Stimulated activated CD8-positive, alpha-beta memory T cell treated with anti-CD3 and anti-CD28 coated beads, Interleukin-12 subunit alpha, Interleukin-12 subunit beta, amount 100 ng/mL, for 24 hours (primary cell): ENCODE data around the gene CDK19.
"Not testable (repeated sequence)": the region's sequence is repeated elsewhere in the genome, so short reads cannot be mapped to it uniquely, and the experiment has no call there.

Source experiments
- DNase-seq: peaks from one replicate; pipeline ENCODE4 v3.0.0-alpha.2; 2020; ENCODE audit errors: extremely low read depth

Gene CDK19

DNA sequence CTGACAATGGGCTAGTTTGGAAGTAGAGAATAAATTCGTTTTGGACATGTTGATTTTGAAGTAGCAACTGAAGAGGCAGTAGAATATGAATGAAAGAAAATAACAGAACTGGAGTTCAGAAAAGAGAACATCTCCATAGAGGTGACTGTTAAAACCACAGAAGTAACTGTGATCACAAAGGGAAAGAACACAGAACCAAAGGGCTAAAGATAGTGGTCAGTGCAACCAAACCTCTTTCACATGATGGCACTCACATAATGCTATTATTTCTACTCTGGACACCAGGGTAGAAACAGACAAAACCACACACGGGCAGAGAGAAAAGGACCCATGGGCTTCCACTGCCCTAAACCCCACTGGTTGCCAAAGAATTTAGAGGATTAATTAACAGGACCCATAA is 58.5 kb downstream of the CDK19 start:
- DNase-seq, result no peak

DNA sequence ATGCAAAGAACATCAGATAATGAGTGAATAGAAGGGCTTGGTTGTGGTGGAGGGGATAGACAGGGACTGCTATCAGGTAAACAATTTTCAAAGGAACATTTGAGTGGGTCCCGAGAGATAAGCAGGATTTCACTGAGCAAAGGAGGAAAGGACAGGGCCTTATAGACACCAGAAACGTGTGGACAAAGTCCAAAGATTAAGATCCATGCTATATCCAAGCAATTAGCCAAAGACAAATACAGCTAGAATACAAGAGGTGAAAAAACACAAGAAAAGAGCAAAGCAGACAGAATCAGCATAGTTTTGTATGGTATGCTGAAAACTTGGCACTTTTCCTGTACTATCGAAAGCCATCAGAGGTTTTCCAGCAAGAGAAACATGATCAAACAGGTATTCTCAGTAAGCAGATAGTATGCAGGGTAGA is 59.8 kb downstream of the CDK19 start:
- no peak for DNase-seq

DNA sequence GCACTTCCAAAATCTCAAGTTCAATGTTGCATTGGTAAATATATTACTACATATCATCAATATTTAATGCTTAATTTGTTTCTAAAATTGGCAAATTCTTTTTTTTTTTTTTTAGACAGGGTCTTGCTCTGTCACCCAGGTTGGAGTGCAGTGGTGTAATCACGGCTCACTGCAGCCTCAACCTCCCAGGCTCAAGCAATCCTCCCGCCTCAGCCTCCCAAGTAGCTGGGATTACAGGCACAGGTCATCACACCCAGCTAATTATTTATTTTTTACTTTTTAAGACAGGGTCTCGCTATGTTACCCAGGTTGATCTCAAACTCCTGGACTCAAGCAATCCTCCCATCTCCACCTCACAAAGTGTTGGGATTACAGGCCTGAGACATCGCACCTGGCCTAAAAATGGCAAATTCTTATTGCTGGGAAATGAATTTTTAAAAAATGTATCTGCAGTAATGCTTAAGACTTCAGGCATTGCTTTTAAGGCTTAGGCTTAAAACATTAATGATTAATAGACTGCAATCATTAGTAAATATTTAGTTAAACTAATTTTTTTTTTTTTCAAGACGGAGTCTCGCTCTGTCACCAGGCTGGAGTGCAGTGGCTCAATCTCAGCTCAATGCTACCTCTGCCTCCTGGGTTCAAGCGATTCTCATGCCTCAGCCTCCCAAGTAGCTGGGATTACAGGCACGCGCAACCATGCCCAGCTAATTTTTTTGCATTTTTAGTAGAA is 61.2 kb downstream of the CDK19 start:
- DNase-seq, result not testable (repeated sequence)

DNA sequence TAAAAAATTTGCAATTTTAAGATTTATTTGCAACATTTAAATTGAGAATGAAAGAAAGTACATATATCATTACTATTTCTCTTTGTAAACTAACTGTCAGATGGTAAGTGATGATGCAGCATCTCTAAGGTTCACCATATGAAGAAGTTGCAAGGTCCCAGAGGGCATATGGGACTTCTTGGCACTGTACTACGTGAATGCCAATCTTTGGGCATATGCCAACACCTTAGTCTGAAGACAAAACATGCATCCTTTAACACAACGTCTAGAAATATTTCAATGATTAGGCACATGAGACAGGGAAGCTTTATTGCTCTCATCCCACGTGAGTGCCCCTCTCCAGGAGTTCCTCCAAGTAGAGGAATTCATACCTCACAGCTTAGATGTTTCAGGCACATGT is 66.8 kb downstream of the CDK19 start:
- DNase-seq, result no peak

DNA sequence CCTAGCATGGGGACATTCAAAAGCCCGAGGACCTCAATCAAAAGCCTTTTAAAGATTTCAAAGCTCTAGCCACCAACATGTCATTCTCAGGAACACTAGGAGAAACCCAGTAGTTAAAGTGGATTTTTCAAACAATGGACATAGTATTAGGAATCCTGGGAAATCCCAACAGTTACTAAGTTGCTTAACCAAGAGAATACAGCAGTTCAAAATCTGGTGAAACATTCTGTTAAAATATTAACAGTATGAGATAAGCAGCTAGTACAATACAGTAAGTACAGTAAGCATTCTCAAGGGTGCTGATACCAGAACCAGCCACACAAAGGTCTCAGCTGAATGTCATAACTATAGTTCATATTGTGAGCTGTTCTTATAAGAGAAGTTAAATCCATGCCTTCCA is 68.6 kb downstream of the CDK19 start:
- no peak for DNase-seq

DNA sequence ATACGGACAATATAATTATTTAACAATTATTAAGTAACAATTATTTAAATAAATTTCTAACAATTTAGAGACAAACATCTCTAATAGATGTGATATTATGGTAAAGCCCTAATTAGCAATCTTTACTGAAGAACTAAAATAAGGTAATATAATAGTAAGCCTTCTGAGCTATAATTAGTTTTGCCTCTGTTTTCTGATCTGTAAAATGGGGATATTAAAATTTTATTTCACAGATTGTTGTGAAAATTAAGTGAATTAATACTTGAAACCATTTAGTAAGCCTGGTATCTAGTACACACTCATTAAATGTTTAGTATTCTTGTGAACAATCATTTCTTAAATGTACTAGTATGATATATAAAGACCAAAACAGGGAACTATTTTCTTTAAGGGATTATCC is 70.3 kb downstream of the CDK19 start:
- no peak for DNase-seq

DNA sequence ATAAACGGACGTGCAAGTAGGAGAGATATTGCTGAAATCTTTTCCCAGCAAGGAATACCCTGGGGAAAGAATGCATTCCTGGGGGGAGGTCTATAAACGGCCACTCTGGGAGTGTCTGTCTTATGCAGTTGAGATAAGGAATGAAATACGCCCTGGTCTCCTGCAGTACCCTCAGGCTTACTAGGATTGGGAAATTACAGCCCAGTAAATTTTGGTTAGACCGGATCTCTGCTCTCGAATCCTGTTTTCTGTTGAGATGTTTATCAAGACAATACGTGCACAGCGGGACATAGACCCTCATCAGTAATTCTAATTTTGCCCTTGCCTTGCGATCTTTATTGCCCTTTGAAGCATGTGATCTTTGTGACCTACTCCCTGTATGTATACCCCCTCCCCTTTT is 72.7 kb downstream of the CDK19 start:
- DNase-seq, result not testable (repeated sequence)

DNA sequence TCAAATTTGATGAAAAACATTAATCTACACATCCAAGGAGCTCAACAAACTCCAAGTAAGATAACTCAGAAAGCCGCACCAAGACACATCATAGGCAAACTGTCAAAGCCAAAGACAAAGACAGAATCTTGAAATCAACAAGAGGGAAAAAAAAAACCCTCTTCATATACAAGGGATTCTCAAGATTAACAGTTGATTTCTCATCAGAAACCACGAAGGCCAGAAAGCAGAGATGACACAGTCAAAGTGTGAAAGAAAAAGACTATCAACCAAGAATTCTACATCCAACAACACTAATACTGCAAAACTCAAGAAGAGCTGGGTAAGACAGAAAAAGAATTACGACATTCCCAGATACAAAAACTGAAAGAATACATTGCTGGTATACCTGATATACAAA is 73.8 kb downstream of the CDK19 start:
- no peak for DNase-seq

DNA sequence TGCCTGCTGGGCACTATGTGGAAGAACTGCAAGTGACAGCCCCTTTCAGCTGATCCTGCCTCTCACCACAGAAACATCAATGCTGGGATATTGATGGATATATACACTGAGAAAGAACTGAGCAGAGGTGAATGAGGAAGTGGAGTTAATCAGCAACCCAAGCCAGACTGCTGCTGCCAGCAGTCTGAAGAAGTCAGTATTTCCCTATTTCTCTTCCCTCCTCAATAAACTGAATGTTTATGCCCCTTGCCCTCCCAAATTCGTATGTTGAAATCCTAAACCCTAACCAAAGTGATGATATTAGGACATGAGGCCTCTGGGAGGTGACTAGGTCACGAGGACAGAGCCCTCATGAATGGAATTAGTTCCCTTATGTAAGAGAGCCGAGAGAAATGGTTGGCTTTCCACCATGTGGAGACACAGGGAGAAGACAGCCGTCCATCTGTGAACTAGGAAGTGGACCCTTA is 76.3 kb downstream of the CDK19 start:
- no peak for DNase-seq

DNA sequence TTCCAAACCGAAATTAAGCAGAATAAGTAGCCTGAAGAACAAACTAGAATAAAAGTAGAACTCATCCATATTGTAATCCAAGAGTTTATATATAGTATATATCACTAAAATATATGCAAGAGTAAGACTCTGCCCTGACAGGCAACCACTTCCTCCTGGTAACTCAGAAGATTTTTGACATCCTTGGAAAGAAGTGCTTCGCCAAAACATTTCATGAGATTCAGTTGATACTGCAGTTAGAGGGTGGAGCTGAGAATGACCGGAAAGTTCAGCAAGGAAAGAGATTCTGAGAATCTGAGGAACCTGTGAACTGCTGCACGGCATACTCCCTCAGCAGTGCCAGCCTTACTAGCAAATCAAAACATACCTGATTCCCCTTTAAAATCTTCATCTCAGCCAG is 79.6 kb downstream of the CDK19 start:
- DNase-seq, result no peak

DNA sequence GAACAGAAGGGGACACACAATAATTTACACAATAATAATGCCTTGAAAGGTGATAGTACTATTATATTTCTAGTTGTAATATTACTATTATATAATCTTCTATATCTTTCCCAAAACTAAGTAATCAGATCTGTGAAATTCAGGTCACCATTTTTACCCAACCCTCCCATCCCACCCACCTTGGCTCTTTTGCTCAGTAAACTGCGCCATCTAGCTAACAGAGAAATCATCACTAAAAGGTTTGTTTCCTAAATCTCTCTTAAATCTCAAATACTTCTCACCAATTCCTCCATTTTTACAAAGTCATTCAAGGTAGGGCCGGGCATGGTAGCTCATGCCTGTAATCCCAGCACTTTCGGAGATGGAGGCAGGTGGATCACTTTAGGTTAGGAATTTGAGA is 83.4 kb downstream of the CDK19 start:
- DNase-seq, result no peak

DNA sequence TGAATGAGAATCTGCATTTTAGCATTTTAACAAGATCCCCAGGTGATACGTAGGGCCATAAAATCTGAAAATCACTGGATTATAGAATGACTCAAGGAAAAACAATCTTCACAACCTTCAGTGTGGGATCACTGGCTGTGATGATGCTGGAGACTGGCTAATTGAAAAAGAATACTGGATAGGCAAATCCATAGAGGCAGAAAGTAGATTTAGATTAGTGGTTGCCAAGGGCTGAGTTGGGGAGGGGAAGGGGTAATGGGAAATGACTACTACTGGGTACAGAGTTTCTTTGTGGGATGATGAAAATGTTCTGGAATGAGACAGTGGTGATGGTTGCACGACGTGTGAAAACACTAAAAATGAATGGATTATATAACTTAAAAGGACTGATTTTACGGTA is 84.1 kb downstream of the CDK19 start:
- DNase-seq, result no peak

DNA sequence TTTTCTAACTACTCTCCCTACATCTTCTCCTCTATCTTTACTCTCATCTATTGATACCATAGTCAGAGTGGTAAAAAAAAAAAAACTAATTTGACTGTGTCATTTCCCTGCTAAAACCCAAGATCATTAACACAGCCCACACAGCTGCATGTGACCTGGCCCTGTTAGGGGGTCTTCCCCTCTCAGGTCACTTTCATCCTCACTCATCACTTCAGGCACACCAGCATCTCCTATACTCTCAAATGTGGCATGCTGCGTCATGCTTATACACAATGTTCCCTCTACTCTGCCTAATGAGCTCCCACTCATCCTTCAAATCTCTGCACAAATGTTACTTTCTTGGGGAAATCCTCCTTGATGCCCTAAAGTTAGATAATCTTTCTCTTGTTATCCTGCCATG is 86.8 kb downstream of the CDK19 start:
- no peak for DNase-seq

DNA sequence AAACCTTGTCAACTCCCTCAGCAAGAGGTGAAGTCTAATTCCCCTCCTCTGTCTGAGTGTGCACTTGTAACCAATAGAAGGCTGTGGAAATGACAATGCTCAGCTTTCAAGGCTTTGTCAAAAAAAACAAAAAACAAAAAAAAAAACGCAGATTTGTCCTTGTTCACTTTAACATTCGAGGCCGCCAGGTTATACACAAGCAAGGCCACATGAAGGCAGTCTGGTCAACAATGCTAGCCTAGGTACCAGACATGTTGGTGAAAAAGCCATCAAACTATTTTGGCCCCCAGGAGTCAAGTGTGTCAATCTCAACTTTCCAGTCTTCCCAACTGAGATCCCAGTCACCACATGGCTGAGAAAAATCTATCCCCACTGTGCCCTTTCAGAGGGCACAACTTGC is 92.3 kb downstream of the CDK19 start:
- no peak for DNase-seq

DNA sequence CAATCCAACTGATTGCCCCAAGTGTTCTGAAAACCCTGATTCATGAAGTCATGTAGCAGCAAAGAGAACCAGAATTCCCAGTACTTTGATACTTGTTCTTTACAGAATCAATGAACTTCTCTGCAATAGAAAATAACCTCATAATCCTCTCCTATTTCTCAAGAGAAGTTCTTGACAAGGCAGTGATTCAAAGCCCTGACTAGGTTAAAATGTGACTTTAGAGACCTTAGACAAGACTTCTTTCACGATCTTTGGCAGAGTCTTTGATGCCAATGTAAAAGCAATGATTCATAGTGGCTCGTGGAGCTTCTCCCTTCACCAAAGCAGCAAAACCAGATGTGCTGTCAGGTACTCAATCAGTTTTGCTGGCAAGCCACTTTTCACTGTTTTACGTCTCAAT is 95.2 kb downstream of the CDK19 start:
- no peak for DNase-seq

DNA sequence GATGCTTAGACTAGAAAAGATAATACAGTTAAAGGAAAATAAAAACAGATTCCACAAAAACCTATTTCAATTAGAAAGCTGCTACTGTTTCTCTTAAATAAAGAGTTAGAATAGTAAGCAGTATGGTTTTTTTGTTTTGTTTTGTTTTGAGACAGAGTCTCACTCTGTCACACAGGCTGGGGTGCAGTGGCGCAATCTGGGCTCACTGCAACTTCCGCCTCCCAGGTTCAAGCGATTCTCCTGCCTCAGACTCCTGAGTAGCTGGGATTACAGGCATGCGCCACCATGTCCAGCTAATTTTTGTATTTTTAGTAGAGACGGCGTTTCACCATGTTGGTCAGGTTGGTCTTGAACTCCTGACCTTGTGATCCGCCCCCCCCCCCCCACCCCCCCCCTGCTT is 95.7 kb downstream of the CDK19 start:
- DNase-seq, result not testable (repeated sequence)

DNA sequence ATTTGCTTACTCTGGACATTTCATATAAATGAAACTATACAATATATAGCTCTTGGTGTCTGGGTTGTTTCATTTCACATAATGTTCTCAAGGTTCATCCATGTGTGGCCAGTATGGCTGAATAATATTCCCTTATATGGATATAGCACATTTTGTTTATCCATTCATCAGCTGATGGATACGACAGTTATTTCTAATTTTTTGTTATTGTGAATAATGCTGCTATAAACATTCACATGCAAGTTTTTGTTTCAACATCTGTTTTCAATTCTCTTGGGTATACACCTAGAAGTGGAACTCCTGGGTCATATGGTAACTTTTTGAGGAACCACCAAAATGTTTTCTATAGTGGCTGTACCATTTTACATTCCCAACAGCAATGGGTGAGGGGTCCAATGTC is 101.1 kb downstream of the CDK19 start:
- DNase-seq, result no peak

DNA sequence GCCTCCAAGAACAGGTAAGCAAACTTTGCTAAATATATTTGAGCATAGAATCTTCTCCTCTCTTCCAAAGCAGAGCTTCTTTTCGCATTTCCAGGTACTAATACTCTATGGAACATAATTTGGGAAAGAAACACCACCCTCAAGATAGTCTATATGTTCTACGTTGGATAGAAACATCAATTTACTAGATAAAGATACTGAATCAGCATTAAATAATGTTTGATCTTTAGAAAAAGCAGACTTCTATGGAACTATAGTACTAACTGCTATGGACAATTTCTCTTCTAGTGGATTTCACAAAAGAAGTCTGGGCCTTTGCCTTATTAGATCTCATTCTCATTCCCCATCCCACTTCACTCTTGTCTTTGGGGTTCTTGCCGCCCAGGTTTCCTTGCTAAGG is 103.0 kb downstream of the CDK19 start:
- no peak for DNase-seq

DNA sequence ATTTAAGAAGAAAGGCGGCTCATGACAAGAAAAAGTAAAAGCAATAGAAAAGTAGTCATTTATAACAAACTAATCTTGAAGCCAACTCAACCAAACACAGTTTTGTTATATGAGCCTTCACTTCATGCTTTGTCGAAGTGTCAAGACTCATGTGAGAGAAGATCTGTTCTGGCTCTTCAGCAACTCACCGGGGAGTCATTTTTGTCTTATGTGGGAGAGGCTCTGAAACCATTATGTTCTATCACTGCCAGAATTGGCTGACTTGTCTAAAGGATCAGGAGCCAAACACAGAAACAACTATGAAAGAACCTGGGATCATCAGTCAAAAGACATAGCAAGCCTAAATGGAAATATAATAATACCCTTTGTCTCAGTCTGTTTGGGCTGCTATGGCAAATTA is 105.2 kb downstream of the CDK19 start:
- no peak for DNase-seq

DNA sequence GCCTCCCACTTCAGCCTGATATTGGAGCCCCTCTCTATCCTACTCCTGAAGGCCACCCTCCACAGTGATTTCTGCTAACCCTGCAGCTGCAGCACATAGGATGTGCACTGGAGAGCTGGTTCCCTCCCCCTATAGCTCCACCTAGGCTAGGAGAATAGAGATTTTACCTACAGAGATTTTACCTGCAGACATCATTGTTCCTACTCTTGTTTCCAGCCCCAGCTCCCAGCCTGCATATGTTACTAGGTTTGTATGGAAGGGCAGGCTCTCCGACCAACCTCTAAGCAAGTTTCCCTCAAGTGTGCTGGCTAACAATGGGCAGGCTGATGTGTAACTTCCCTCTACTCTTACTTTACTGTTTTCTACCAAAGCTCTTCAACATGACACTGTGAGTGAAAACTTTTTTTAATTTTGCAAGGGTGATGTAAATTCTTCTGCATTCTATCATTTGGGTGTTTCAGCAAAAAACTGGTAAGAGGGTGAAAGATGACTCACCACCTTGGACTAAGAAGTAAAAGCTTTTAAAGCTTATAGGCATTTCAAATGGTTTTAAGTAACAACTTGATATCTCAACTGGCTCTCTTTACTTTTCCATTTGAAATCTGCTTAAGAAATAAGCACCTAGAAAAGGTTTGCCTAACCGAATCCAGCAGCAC is 106.8 kb downstream of the CDK19 start:
- no peak for DNase-seq

DNA sequence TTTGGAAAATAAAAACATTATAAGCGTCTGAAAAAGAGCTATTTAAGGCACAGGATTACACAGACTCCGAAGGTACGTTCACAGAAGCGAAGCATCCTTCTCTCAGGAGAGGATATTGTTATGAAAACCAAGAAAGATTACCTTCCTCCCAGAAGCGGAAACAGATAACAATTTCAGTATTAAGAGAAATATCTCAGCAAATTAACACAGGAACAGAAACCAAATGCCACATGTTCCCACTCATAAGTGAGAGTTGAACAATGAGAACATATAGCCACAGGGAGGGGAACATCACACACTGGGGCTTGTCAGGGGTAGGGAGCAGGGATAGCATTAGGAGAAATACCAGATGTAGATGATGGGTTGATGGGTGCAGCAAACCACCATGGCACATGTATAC is 109.7 kb downstream of the CDK19 start:
- DNase-seq, result no peak

DNA sequence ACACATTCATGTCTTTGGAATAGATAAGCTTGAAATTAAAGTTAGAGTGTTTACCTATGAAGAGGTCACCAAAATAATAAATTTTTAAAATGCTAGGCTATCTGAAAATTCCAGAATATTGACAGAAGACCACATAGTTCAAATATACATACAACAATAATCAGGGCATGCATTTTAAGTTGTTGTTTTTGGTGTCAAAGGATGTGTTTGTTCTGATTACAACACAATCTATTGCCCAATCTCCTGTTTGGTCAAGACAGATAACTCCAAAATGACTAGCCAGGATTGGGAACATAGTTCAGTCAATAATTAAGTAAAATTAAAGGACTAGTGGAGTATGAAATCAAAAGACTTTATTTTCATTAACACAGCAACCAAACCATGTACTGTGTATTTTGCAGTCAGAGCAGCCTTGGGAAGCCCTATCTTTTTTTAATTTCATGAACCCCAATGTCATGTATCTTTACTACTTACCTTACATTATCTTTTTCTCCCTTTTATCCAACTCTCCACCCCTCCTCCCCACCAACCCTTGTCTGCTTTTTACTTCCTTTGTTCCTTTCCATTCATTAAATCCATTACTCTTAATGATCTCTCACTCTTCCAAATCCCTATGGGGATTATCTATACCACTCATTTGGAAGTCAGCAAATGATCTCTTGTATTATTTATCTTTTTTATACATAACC is 111.2 kb downstream of the CDK19 start:
- no peak for DNase-seq
